ENCODE measurements around the gene CLRN2. TPM values are rescaled to one million over a fixed set of nuclear protein-coding genes. Genes with fewer than 3 reads are reported as not detected.

Gene CLRN2
- total RNA-seq (not detected), polyA plus RNA-seq (not detected)

DNA sequence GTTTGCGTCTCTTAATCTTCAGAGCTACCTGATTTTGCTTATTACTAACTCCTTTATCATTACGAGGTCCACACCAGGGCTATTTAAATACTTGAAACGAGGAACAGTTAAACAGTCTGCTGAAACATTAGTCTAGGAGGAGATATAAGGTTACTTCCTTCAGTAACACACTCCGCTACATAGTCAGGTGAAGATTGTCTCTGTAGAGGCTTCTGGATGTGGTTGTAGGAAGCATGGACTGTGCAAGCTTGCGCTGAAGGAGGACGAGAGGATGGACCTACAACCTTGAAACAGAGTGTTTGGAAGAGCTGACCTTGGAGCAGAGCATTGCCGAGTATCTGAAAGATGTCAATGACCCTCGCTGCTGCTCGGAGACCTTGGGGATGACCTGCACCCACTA, at the start of gene CLRN2:
CLRN2 (plus strand) TSS at position 301 of the 400 bp plus-strand sequence. CDS start 102 bp downstream, outside the sequence.
- no peaks in the 10 kb centered on the region for H3K9me3 ChIP-seq (ENCODE audit: control insufficient read depth in 2 of 2, low read length in 2 of 2)
- H3K36me3 ChIP-seq (ENCODE audit: control insufficient read depth, insufficient read depth, low read length) = no peaks in the 10 kb centered on the region
- Mint-ChIP-seq H3K4me1 (peaks cover 7 to 26% (median 22%) of the 10 kb centered on the region in 4 donors), H3K27me3 (peaks cover 22% of the 10 kb centered on the region), H3K4me3 (peak within 1 kb of the TSS in 2 of 4 donors; percentile 15 to 28), H3K36me3 (peaks cover under 1% of the 10 kb centered on the region), H3K9me3 (no peaks in the 10 kb centered on the region), H3K27ac (no peak within 1 kb of the TSS)
- peaks cover 16% of the 10 kb centered on the region for H3K4me1 ChIP-seq (ENCODE audit: control insufficient read depth, insufficient read depth, low read length, poor library complexity, severe bottlenecking)
- H3K27me3 ChIP-seq (ENCODE audit: control insufficient read depth, insufficient read depth, low read length) = peaks cover 13% of the 10 kb centered on the region
- H3K4me3 ChIP-seq (ENCODE audit: low read depth, low read length) = no peak within 1 kb of the TSS
- DNase-seq (no peak), ATAC-seq (ENCODE audit: low read depth in 2 of 2) (no peak)
- H3K27ac ChIP-seq (ENCODE audit: insufficient read depth, low read length, poor library complexity, severe bottlenecking) = no peak within 1 kb of the TSS

DNA sequence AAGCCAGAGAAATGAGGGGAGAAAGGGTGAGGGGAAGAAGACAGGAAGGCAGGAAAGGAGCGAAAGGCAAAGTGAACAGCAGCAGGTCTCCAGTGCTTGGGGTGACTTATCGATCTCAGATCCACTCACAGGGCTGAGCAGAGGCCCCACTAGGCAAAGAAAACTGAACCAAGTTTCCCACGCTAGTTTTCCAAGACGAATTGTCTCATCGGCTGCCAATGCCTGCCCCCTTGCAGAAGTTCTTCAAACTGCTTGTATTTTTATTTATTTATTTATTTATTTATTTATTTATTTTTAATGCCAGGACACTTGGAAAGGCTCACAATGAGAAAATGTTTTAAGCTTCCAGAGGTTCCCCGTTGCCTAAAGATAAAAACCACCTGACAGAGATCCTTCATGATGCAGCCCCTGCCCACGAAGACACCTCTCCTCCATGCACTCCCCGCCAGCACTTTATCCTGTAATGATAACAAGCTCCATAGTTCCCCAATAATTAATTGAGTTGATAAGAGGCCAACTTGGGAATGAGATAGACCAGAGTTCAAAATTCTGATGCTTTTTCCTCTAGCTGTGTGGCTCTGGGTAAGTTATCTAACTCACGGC, 46.2 kb upstream of the CLRN2 start:
- Histone ChIP-seq H3K36me3 (ENCODE audit: control insufficient read depth, insufficient read depth, low read length) (no peaks in the 10 kb centered on the region), H3K9me3 (ENCODE audit: control insufficient read depth in 2 of 2, low read length in 2 of 2) (no peaks in the 10 kb centered on the region), H3K4me1 (ENCODE audit: control insufficient read depth, insufficient read depth, low read length, poor library complexity, severe bottlenecking) (no peaks in the 10 kb centered on the region), H3K27ac (ENCODE audit: insufficient read depth, low read length, poor library complexity, severe bottlenecking) (no peak overlapping the region), H3K4me3 (ENCODE audit: low read depth, low read length) (no peak overlapping the region), H3K27me3 (ENCODE audit: control insufficient read depth, insufficient read depth, low read length) (no peaks in the 10 kb centered on the region)
- H3K27ac Mint-ChIP-seq = no peak overlapping the region
- peaks cover 8% of the 10 kb centered on the region for H3K36me3 Mint-ChIP-seq
- peak in 1 of 3 donors; percentile 16 for DNase-seq
- no peak for ATAC-seq (ENCODE audit: low read depth in 2 of 2)
- peaks cover 0 to 8% (median under 1%) of the 10 kb centered on the region in 4 donors for H3K4me1 Mint-ChIP-seq
- H3K27me3 Mint-ChIP-seq = no peaks in the 10 kb centered on the region
- no peak overlapping the region for H3K4me3 Mint-ChIP-seq
- peaks cover 0 to 2% (median 0%) of the 10 kb centered on the region in 7 donors for H3K9me3 Mint-ChIP-seq

DNA sequence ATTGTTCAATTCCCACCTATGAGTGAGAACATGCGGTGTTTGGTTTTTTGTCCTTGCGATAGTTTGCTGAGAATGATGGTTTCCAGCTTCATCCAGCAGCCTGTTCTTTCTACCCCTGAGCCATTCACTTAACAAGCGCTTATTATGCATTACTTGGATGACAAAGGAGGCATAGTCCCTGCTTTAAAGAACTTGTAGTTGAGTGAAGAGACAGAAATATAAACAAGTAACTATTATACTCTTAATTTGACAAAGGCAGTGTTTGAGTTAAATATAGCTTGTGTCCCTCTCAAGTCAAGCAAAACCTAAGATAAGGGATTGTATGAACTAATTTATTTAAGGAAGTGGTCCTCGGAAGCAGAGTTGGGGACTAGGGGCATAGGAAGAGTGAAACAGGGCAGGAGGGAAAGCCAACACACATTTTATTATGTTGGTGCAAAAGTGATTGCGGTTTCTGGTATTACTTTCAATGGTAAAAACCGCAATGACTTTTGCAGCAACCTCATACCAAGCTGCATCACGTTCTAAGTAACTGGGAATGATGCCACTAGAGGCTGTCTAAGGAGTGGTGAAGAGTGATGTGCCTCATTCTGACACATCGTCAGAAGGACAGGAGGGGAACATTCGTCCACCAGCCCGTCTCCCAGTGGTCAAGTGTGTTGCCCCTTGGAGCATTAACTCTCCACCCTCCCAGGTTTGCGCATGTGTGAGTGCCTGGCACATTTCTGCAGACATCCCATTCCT, 44.9 kb upstream of the CLRN2 start:
- no peaks in the 10 kb centered on the region for H3K36me3 ChIP-seq (ENCODE audit: control insufficient read depth, insufficient read depth, low read length)
- Mint-ChIP-seq H3K36me3 (peaks cover 3% of the 10 kb centered on the region), H3K27ac (no peak overlapping the region), H3K9me3 (peaks cover 0 to 2% (median 0%) of the 10 kb centered on the region in 7 donors), H3K4me1 (peaks cover 0 to 8% (median under 1%) of the 10 kb centered on the region in 4 donors), H3K4me3 (no peak overlapping the region), H3K27me3 (no peaks in the 10 kb centered on the region)
- ATAC-seq (ENCODE audit: low read depth in 2 of 2) (no peak), DNase-seq (no peak)
- no peaks in the 10 kb centered on the region for H3K27me3 ChIP-seq (ENCODE audit: control insufficient read depth, insufficient read depth, low read length)
- no peaks in the 10 kb centered on the region for H3K4me1 ChIP-seq (ENCODE audit: control insufficient read depth, insufficient read depth, low read length, poor library complexity, severe bottlenecking)
- H3K27ac ChIP-seq (ENCODE audit: insufficient read depth, low read length, poor library complexity, severe bottlenecking) = no peak overlapping the region
- no peak overlapping the region for H3K4me3 ChIP-seq (ENCODE audit: low read depth, low read length)
- H3K9me3 ChIP-seq (ENCODE audit: control insufficient read depth in 2 of 2, low read length in 2 of 2) = no peaks in the 10 kb centered on the region

DNA sequence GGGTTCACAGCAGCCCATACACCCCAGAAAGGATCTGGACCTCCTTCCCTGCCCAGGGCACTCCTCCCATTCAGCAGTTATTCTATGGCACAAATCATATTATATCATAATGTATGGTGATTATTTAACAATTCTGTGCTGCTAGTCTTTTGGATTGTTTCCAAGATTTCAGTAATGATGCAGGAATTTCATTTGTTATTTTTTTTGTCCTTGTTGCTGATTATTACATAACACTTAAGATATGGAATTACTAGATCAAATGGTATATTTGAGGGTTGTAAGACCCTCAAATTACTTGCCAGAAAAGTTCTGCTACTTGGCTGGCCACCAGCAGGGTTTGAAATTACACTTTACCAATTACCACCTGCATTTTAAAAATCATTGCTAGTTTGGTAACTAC, 39.5 kb upstream of the CLRN2 start:
- H3K9me3 ChIP-seq (ENCODE audit: control insufficient read depth in 2 of 2, low read length in 2 of 2) = no peaks in the 10 kb centered on the region
- H3K4me1 ChIP-seq (ENCODE audit: control insufficient read depth, insufficient read depth, low read length, poor library complexity, severe bottlenecking) = no peaks in the 10 kb centered on the region
- Mint-ChIP-seq H3K36me3 (peaks cover 12% of the 10 kb centered on the region), H3K9me3 (no peaks in the 10 kb centered on the region), H3K27me3 (no peaks in the 10 kb centered on the region), H3K4me1 (peaks cover 0 to 4% (median under 1%) of the 10 kb centered on the region in 4 donors), H3K27ac (no peak overlapping the region), H3K4me3 (no peak overlapping the region)
- DNase-seq (no peak), ATAC-seq (ENCODE audit: low read depth in 2 of 2) (no peak)
- H3K36me3 ChIP-seq (ENCODE audit: control insufficient read depth, insufficient read depth, low read length) = no peaks in the 10 kb centered on the region
- H3K27me3 ChIP-seq (ENCODE audit: control insufficient read depth, insufficient read depth, low read length) = no peaks in the 10 kb centered on the region
- no peak overlapping the region for H3K27ac ChIP-seq (ENCODE audit: insufficient read depth, low read length, poor library complexity, severe bottlenecking)
- no peak overlapping the region for H3K4me3 ChIP-seq (ENCODE audit: low read depth, low read length)

- no peak for ATAC-seq (ENCODE audit: low read depth in 2 of 2)
- H3K4me3 Mint-ChIP-seq = no peak overlapping the region
- Histone ChIP-seq H3K27ac (ENCODE audit: insufficient read depth, low read length, poor library complexity, severe bottlenecking) (no peak overlapping the region), H3K9me3 (ENCODE audit: control insufficient read depth in 2 of 2, low read length in 2 of 2) (no peaks in the 10 kb centered on the region), H3K4me1 (ENCODE audit: control insufficient read depth, insufficient read depth, low read length, poor library complexity, severe bottlenecking) (no peaks in the 10 kb centered on the region), H3K36me3 (ENCODE audit: control insufficient read depth, insufficient read depth, low read length) (no peaks in the 10 kb centered on the region), H3K4me3 (ENCODE audit: low read depth, low read length) (no peak overlapping the region), H3K27me3 (ENCODE audit: control insufficient read depth, insufficient read depth, low read length) (no peaks in the 10 kb centered on the region)
- H3K4me1 Mint-ChIP-seq = peaks cover 0 to 4% (median under 1%) of the 10 kb centered on the region in 4 donors
- H3K9me3 Mint-ChIP-seq = no peaks in the 10 kb centered on the region
- H3K36me3 Mint-ChIP-seq = peaks cover 8% of the 10 kb centered on the region
- H3K27me3 Mint-ChIP-seq = no peaks in the 10 kb centered on the region
- no peak for DNase-seq
- no peak overlapping the region for H3K27ac Mint-ChIP-seq
Observed at GRCh38 chr4:17476853-17477252, 38.1 kb upstream of the CLRN2 start.

DNA sequence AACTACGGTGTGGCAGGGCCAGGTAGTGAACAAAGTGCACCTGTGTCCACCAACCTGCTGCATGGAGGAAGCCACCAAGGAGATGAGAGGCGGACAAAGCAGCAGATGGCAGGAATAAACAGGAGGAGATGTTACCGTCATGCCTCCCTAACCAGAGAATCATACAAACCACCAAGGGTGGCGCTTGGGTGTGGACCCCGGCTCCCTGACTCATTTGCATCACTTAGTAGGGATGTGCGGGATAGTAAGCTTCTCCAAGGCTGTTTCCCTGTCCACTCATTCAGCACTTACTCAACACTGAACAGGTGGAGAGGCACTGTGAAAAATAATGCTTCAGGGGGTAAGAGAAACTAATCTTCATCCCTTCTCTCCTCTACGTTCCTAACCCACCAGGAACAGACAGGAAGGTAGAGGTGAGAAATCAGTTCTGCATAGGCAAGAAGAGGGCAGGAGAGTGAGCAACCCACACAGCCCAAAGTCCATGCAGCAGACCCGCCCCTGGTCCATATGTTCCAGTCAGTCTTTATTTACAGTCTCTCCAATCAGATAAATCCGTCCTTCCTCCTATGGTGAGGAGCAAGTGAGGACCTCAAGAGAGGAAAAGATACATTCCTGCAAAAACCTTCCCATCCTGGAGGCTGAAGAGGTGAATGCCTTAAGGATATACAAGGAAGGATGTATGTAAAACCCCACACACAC, 37.0 kb upstream of the CLRN2 start:
- Histone ChIP-seq H3K4me3 (ENCODE audit: low read depth, low read length) (no peak overlapping the region), H3K27ac (ENCODE audit: insufficient read depth, low read length, poor library complexity, severe bottlenecking) (no peak overlapping the region), H3K4me1 (ENCODE audit: control insufficient read depth, insufficient read depth, low read length, poor library complexity, severe bottlenecking) (no peaks in the 10 kb centered on the region), H3K27me3 (ENCODE audit: control insufficient read depth, insufficient read depth, low read length) (no peaks in the 10 kb centered on the region), H3K36me3 (ENCODE audit: control insufficient read depth, insufficient read depth, low read length) (no peaks in the 10 kb centered on the region), H3K9me3 (ENCODE audit: control insufficient read depth in 2 of 2, low read length in 2 of 2) (no peaks in the 10 kb centered on the region)
- DNase-seq = no peak
- no peak for ATAC-seq (ENCODE audit: low read depth in 2 of 2)
- Mint-ChIP-seq H3K4me1 (no peaks in the 10 kb centered on the region), H3K27ac (no peak overlapping the region), H3K4me3 (no peak overlapping the region), H3K36me3 (peaks cover 8% of the 10 kb centered on the region), H3K9me3 (no peaks in the 10 kb centered on the region), H3K27me3 (no peaks in the 10 kb centered on the region)

DNA sequence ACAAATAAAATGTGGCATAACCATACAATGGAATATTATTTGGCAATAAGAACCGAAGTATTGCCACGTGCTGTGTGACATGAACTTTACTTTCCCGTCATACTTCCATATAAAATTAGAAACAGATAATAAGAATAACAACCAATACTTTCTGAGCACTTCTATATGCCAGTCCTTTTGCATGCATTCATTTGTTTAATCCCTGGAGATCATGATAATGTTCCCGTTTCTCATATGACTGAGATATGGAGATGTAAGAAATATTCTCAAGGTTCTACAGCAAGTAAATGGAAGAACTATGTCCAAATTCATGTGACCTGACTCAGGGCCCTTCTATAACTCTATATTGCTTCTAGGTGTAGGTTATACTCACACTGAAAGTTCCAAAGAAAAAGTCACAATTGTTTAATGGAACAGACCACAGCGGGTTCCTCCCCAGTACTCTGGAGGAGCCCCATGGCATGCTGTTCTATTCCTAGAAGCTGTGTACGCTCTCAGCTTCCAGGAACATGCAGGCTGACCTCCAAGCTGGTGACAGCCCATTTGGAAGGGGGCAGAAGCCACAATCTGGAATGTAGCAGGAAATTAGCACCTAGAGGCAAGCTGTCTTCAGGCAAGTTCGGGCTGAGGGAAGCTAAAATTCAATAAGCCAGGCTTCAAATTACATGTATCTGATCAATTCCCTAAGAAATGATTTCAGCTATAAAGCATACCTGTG, 34.6 kb upstream of the CLRN2 start:
- Histone ChIP-seq H3K36me3 (ENCODE audit: control insufficient read depth, insufficient read depth, low read length) (no peaks in the 10 kb centered on the region), H3K4me3 (ENCODE audit: low read depth, low read length) (no peak overlapping the region), H3K27ac (ENCODE audit: insufficient read depth, low read length, poor library complexity, severe bottlenecking) (no peak overlapping the region), H3K9me3 (ENCODE audit: control insufficient read depth in 2 of 2, low read length in 2 of 2) (no peaks in the 10 kb centered on the region), H3K27me3 (ENCODE audit: control insufficient read depth, insufficient read depth, low read length) (no peaks in the 10 kb centered on the region), H3K4me1 (ENCODE audit: control insufficient read depth, insufficient read depth, low read length, poor library complexity, severe bottlenecking) (no peaks in the 10 kb centered on the region)
- Mint-ChIP-seq H3K9me3 (no peaks in the 10 kb centered on the region), H3K27me3 (no peaks in the 10 kb centered on the region), H3K36me3 (peaks cover 15% of the 10 kb centered on the region), H3K27ac (no peak overlapping the region), H3K4me3 (no peak overlapping the region), H3K4me1 (no peaks in the 10 kb centered on the region)
- ATAC-seq (ENCODE audit: low read depth in 2 of 2) = no peak
- no peak for DNase-seq
